Stimulated activated CD8-positive, alpha-beta memory T cell treated with anti-CD3 and anti-CD28 coated beads, Interleukin-12 subunit alpha, Interleukin-12 subunit beta, amount 100 ng/mL, for 4 hours (primary cell): ENCODE data around the gene TGM2.

Experiments
- DNase-seq: peaks from one replicate; pipeline ENCODE4 v3.0.0-alpha.2; 2020; ENCODE audit warnings: low read depth

The TGM2 gene

GRCh38 chr20:38175304-38176180 lies 10.5 kb upstream of the TGM2 start:
- DNase-seq: no peak

- no peak for DNase-seq
Observed at GRCh38 chr20:38173237-38174156, 8.4 kb upstream of the TGM2 start.

GRCh38 chr20:38172408-38172807 lies 7.3 kb upstream of the TGM2 start:
- DNase-seq: no peak

- no peak for DNase-seq
Observed at GRCh38 chr20:38171675-38172043, 6.6 kb upstream of the TGM2 start.

GRCh38 chr20:38170826-38171674 lies 6.0 kb upstream of the TGM2 start:
- DNase-seq: no peak

GRCh38 chr20:38170219-38170825 lies 5.3 kb upstream of the TGM2 start:
- DNase-seq: no peak

GRCh38 chr20:38169636-38170193 lies 4.6 kb upstream of the TGM2 start:
- no peak for DNase-seq

GRCh38 chr20:38168791-38169589 lies 3.9 kb upstream of the TGM2 start:
- no peak for DNase-seq

GRCh38 chr20:38167851-38168760 lies 3.0 kb upstream of the TGM2 start:
- no peak for DNase-seq

- no peak for DNase-seq
Observed at GRCh38 chr20:38167328-38167850, 2.3 kb upstream of the TGM2 start.

GRCh38 chr20:38166703-38167233 lies 1.7 kb upstream of the TGM2 start:
- no peak for DNase-seq

- no peak for DNase-seq
Observed at GRCh38 chr20:38165966-38166702, 1.1 kb upstream of the TGM2 start.

GRCh38 chr20:38164624-38165088 lies 414 bp downstream of the TGM2 start:
- DNase-seq: no peak

- DNase-seq: no peak
Observed at GRCh38 chr20:38164069-38164468, 1.0 kb downstream of the TGM2 start.

GRCh38 chr20:38162878-38163875 lies 1.9 kb downstream of the TGM2 start:
- DNase-seq: no peak

- no peak for DNase-seq
Observed at GRCh38 chr20:38162149-38162548, 2.9 kb downstream of the TGM2 start.

GRCh38 chr20:38161412-38161774 lies 3.7 kb downstream of the TGM2 start:
- no peak for DNase-seq
